ENCODE measurements around the gene SORCS2.

DNA sequence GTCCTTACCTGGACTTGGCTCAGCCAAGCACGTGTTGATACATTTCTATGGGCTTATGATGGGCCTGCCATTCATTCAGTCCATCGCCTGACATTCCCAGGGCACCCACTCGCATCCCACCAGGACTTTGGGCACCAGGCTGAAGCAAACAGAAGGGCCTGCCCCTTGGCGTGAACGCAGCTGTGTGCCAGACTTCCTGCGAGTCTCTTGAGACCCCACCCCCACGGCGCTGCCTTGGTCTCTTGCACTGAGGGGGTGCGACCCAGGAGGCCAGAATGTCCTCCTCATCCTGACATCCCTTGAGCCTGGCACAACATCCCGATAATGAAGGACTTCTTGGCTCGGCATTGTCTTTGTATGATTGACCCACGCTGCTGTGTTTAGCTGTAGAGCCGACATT is 243.9 kb downstream of the SORCS2 start:
- TF ChIP-seq GTF2F1 (IDR thresholded peaks at IDR 0.05; ENCODE audit: borderline replicate concordance, low read depth, low read length) (no peak), ASH2L (IDR thresholded peaks at IDR 0.05; ENCODE audit: low read length) (no peak)
